SH-SY5Y (cell line): Measurements from ENCODE around the gene DAP.

Experiments
- GATA2 ChIP-seq: IDR thresholded peaks from 2 replicates; pipeline ENCODE4 v1.6.1; 2011; ENCODE audit warnings: mild to moderate bottlenecking, low read depth, low read length
- GATA3 ChIP-seq: IDR thresholded peaks from 2 replicates; pipeline ENCODE4 v1.6.1; 2011; ENCODE audit warnings: low read depth, mild to moderate bottlenecking, low read length, moderate library complexity

DNA sequence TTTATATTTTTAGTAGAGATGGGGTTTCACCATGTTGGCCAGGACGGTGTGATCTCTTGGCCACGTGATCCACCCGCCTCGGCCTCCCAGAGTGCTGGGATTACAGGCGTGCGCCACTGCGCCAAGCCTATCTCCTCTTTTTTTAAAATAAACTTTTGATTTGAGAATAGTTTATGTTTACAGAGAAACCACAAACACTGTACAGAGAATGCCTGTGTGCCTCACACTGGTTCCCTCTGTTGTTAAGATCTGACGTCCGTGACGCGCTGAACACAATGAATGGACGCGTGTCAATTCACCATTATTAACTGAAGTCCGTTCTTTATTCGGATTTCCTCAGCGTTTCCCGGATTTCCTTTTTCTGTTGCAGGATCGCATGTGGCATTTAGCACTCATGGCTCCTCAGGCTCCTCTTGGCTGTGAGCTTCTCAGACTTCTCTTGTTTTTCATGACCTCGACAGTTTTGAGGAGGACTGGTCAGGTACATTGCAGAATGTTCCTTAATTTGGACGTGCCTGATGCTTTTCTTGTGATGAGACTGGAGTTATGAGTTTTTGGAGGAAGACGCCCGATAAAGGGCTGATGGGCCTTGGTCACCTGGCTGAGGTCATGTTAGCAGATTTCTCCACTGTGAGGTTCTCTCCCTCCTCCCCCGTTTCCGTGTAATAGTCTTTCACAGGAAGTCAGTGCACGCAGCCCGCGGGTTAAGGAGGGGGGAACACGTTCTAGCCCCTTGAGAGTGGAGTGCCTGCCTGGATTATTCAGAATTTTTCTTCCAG, 127.6 kb downstream of the DAP start:
- no peak for TF ChIP-seq GATA3
- no peak for TF ChIP-seq GATA2
